HG02759 (cell line): ENCODE data around the gene EFHB.
"Not testable (repeated sequence)": the region's sequence is repeated elsewhere in the genome, so short reads cannot be mapped to it uniquely, and the experiment has no call there.

Experiments used
- ATAC-seq: cut with Tn5 transposase; IDR thresholded peaks from one replicate; pipeline ENCODE4 v1.9.1; 2021; ENCODE audit warnings: mild to moderate bottlenecking, moderate library complexity; ENCODE audit not compliant: unreplicated experiment

The EFHB gene

DNA sequence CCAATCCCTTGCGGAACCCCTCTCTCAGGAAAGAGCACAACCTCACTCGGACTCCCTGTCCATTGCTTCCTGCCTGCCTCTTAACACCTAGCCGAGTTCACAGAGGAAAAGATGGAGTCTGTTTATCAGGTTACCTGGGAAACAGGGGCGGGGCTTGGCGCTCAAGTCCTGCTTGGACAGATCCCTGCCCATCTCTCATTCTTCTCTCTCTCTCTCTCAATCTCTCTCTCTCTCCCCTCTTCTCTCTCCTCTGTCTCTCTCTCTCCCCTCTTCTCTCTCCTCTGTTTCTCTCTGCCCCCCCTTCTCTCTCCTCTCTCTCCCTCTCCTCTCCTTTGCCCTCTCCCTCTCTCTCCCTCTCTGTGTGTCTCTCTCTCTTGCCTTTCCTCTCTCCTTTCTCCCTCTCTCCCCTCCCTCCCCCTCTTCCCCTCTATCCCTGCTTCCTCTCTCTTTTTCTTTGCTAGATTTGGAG lies at the start of gene EFHB:
Gene EFHB, minus strand, starts transcription at position 120 of the 469 bp plus-strand sequence. CDS start 199 bp downstream, outside the sequence.
- ATAC-seq = no peak

DNA sequence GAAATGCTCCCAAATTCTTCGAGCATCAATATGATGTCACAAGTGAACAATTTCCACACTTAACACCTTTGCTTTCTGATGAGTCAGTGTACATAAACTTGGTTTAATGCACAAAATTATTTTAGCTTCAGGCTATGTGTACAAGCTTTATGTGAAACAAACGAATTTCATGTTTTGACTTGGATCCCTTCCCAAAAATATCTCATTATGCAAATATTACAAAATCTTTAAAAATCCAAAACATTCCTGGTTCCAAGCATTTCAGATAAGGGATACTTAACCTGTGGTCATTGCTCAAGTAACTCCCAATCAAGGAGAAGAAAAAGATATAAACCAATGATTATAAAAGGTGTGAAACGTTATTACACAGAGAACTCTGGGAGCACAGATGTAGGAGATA lies 38.0 kb upstream of the EFHB start:
- ATAC-seq = no peak

DNA sequence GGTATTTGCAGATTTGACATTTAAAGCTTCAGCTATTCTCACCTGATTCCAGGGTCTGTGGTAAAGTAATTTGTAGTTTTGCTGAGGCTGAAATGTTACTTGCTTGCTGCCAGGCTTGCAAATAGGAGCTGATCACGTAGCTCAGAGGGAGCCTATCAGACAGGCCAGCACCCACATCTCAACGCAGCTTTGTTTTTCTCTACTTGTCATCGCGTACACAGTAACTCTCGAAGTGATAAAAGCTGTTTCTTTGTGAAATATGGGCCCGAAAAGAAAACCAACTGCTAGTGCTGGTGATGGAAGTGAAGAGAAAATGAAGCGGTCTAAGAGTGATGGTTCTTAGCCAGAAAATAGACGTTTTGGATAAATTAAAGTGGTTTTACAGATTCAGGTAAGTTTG lies 36.3 kb upstream of the EFHB start:
- ATAC-seq = no peak

DNA sequence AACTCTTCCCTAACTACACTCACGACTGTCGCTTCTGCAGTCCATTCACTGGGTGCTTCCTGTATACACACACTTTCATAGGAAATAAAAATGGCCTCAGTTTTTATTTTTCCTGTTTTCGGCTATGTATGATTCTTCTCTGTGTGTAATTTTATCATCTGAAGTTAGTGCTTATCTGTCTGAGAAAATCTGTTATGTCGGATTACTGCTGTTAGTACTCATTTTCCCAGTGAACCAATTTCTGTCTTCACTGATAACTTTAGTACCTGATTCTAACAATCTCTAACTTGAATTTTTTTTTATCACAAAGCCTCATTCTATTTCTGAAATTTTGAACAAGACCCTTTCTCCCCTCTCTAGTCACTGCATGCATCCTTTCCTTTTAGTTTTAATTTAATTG lies 33.8 kb upstream of the EFHB start:
- ATAC-seq = no peak

DNA sequence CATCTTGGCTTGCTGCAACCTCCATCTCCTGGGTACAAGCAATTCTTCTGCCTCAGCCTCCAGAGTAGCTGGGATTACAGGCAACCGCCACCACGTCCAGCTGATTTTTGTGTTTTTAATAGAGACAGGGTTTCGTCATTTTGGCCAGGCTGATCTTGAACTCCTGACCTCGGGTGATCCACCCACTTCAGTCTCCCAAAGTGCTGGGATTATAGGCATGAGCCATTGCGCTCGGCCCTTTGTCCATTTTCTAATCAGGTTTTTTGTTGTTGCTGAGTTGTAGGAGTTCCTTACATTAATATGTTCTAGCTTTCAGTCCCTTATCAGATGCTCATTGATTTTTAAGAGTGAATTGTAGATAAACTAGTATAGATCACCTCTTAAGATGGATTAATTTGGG lies 33.2 kb upstream of the EFHB start:
- no peak for ATAC-seq

DNA sequence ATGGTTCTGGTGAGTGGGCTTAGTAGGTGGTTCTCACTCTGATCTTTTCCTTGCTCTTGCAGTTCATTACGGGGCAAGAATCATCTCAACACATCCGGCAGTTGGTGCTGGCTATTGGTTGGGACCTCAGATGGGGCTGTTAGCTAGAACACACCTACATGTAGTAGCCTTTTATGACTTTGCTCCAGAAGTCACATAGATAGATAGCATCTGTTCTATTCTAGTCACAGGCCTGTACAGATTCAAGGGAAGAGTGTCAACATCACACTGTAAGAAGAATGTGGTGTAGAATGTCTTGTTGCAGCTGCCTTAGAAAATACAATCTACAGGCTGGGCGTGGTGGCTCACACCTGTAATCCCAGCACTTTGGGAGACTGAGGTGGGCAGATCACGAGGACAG lies 27.9 kb upstream of the EFHB start:
- no peak for ATAC-seq

- no peak for ATAC-seq
Measured at GRCh38 chr3:19960696-19961095, 26.7 kb upstream of the EFHB start.

GRCh38 chr3:19959505-19959904 lies 25.5 kb upstream of the EFHB start:
- ATAC-seq = no peak

DNA sequence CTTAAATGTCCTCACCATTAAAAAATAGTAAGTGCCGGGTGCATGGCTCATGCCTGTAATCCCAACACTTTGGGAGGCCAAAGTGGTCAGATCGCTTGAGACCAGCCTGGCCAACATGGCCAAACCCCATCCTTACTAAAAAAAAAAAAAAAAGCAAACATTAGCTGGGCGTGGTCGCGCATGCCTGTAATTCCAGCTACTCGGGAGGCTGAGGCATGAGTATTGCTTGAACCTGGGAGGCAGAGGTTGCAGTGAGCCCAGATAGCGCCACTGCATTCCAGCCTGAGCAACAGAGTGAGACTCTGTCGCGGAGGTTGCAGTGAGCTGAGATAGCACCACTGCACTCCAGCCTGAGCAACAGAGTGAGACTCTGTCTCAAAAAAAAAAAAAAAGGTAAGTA lies 23.3 kb upstream of the EFHB start:
- not testable (repeated sequence) for ATAC-seq

GRCh38 chr3:19954676-19955075 lies 20.7 kb upstream of the EFHB start:
- no peak for ATAC-seq

DNA sequence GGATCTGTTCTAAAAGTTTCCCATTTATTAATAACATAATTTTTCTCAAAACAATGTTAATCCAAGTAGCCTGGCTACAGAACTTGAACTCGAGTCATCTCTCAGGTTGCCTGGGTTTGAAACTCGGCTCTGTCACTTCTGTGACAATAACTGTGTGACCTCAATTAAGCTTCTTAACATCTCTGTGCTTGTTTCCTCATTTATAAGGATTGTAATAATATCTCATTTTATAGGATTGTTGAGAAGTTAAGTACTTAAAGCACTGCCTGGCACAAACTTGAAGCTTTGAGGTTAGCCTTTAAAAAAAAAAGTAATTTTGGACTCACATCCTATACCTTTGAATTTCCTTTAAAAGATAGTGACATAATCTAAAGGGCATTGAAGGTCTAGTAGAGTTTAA lies 16.3 kb upstream of the EFHB start:
- ATAC-seq = no peak

DNA sequence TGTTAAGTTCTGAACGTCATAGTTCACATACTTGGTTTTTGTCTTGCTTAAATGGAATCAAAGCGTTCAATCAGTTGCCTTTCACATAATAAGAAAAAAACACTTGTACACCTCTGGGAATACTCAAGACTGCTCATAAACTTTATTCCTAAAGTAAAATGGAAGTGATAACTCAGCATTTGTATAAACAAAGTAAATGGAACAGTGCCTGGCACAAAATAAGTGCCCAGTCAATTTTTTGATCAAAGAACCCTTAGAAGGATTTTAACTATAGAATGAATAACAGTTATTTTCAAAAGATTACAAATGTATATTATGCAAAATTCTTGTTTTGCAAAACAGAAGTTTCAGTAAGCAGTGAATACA lies 14.2 kb upstream of the EFHB start:
- ATAC-seq = no peak

- ATAC-seq = peak; percentile 17
Measured at GRCh38 chr3:19947549-19948225, 13.7 kb upstream of the EFHB start.

DNA sequence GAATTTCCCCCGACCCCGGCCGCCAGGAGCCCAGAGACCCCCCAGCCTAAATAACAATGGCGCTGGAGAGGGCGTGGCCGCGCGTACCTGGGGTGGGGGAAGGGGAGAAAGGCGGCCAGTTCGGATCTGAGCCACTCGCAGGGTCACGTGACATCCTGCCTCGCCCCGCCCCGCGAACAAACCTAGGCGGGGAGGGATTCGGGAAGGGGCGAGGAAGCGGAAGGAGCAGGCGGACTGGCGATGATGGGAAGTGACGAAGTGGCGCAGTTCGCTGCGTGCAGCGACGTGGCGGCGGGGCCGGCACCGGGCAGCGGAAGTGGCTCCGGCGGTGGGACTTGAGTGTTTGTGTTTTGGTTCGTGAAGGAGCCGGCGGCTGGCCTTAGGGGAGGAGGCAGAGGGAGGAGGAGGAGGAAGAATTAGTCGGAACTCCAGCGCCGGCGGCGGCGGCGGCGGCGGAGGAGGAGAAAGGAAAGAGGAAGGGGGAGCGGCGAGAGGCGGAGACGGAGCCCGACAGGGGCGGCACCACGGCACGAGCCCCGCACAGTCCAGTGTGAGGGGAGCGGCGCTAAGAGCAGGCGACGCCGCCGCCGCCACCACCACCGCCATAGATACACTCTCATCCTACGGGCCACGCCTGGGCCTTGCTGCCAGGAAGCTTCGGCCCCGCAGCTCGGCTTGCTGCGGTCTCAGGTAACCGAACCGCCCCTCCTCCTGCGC lies 13.0 kb upstream of the EFHB start, which contains the start of gene RAB5A:
Gene RAB5A, plus strand, starts transcription at position 266 of the 717 bp plus-strand sequence. CDS start 3,802 bp downstream, outside the sequence.
- peak; percentile 95 for ATAC-seq

- ATAC-seq = peak; percentile 10
Measured at GRCh38 chr3:19945969-19946831, 12.2 kb upstream of the EFHB start.

GRCh38 chr3:19945534-19945933 lies 11.5 kb upstream of the EFHB start:
- ATAC-seq = no peak

DNA sequence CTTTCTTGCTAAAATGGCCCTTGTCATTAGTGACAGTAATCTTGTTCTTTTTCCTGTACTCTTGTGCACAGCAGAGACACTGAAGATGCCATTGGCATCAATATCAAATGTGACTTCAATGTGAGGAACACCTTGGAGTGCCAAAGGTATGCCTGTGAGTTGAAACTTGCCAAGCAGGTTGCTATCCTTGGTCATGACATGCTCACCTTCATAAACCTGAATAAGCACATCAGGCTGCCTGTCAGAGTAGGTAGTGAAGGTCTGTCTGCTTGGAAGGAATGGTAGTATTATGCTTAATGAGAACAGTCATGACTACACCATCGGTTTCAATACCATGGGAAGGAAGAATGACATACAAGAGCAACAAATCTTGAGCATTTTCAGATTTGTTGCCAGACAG lies 6.6 kb upstream of the EFHB start:
- no peak for ATAC-seq

- no peak for ATAC-seq
Measured at GRCh38 chr3:19938295-19938627, 4.2 kb upstream of the EFHB start.

GRCh38 chr3:19937459-19938294 lies 3.7 kb upstream of the EFHB start:
- ATAC-seq = no peak

DNA sequence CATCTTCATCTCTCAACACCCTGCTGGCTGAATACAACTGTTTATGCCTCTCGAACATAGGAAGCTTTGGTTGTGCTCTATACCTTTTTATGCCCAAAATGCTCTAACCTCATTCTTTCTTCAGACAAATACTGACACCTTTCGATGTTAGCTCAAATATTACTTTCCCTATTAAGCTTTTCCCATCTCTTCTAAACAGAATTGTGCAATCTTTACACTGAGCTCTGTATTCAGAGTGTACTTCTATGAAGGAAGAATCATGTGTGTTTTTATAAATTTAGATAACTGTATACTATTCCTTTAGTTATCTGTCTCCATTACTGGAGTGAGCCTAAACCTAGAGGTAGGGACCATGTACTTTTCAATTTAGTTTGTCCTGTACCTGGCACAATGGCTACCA lies 1.6 kb downstream of the EFHB start:
- no peak for ATAC-seq

DNA sequence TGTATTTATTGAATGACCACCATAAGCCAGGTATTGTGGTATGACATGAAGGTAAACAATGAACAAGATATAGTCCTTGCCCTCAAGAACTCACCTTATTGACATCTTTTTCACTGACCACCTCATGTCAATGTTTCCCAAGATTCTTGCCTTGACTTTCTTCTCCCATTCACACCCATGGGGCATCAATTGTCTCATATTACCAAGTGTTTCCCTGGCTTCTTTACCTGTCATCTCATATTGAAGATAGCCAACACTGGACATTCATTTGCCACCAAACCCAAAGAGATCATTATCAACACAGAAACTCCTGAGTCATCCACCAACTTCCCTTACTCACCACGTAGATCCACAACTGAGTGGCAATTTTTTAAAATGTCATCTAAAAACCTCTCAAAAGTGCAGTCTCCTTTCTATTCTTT lies 2.2 kb downstream of the EFHB start:
- ATAC-seq = peak; percentile 56
